ENCODE results near the gene LDB1. TPM values are rescaled to one million over a fixed set of nuclear protein-coding genes. Genes with fewer than 3 reads are reported as not detected.
A peak's percentile ranks its signal among the peaks of the same experiment; 100 is the strongest.

LDB1 gene
- total RNA-seq, 1 experiment from 2014 or later = 15.6 TPM

DNA sequence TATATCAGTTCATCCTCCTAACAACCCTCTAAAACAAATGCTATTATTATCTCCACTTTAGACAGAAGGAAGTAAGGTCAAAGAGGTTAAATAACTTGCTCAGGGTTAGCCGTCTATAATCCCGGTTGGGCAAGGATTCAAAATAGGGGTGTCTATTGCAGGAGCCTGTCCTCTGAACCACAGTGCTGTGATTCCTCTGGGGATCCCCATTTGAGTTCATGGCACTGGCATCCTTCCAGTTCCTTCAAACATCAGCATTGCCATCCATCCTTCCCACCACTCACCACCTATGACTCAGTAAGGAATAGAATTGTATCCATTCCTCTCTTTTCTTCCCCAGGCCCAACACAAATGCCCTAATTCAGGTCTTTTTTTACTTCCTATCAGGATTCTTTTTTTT is 29.4 kb downstream of the LDB1 start:
- DNase-seq = no peak
- no peak overlapping the region for H3K4me3 ChIP-seq

GRCh38 chr10:102086196-102086595 is 34.0 kb downstream of the LDB1 start:
- no peaks in the 10 kb centered on the region for H3K36me3 ChIP-seq
- DNase-seq = no peak
- H3K27me3 ChIP-seq = no peaks in the 10 kb centered on the region
- H3K4me3 ChIP-seq = no peak overlapping the region
- no peaks in the 10 kb centered on the region for H3K9me3 ChIP-seq

More for the DNA sequence above, 29.4 kb downstream of the LDB1 start:
- Histone ChIP-seq H3K36me3 (no peaks in the 10 kb centered on the region), H3K27me3 (no peaks in the 10 kb centered on the region), H3K9me3 (no peaks in the 10 kb centered on the region)

- no peak overlapping the region for H3K4me3 ChIP-seq
- DNase-seq = no peak
- H3K27me3 ChIP-seq = no peaks in the 10 kb centered on the region
- no peaks in the 10 kb centered on the region for H3K9me3 ChIP-seq
- no peaks in the 10 kb centered on the region for H3K36me3 ChIP-seq
Measured at GRCh38 chr10:102085336-102085735, 34.8 kb downstream of the LDB1 start.

DNA sequence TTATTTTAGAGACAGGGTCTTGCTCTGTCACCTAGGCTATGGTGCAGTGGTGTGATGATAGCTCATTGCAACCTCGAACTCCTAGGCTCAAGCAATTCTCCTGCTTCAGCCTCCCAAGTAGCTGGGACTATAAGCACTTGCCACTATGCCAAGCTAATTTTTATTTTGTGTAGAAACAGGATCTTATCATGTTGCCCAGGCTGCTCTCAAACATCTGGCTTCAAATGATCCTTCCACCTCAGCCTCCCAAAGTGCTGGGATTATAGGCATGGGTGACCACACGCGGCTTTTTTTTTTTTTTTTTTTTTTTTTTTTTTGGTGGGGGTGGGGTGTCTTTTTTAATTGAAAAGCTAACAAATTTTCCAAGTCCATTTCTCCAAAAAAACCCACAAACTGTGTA is 36.6 kb downstream of the LDB1 start:
- Histone ChIP-seq H3K9me3 (no peaks in the 10 kb centered on the region), H3K36me3 (no peaks in the 10 kb centered on the region), H3K4me3 (no peak overlapping the region), H3K27me3 (no peaks in the 10 kb centered on the region)
- no peak for DNase-seq

GRCh38 chr10:102072673-102073527 is 47.3 kb downstream of the LDB1 start:
- peak; percentile 67 for DNase-seq

DNA sequence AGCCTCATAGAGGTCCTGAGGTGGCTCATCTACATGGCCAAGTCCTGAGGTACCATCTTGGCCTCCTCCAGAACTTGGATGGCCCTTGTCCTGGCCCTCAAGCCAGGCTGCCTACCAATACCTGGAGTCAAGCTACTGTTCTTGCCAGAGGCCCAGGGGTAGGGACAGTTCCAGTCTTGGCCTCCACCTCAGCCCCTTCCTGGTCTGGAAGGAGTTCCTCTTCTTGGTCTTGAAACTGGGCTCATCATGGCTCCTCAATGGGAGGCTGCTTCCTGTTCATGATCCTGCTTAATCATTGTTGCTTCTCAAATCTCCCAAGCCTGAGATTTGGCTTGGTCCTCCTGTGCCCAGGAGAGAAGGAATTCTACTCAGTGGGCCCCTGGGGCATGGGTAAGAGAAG is 51.1 kb downstream of the LDB1 start:
- no peaks in the 10 kb centered on the region for H3K9me3 ChIP-seq
- no peak overlapping the region for H3K4me3 ChIP-seq
- H3K36me3 ChIP-seq = peaks cover 12% of the 10 kb centered on the region
- no peaks in the 10 kb centered on the region for H3K27me3 ChIP-seq
- DNase-seq = no peak

More at GRCh38 chr10:102072673-102073527, 47.3 kb downstream of the LDB1 start:
- Histone ChIP-seq H3K9me3 (no peaks in the 10 kb centered on the region), H3K36me3 (peaks cover 6% of the 10 kb centered on the region), H3K4me3 (no peak overlapping the region), H3K27me3 (no peaks in the 10 kb centered on the region; the same call in 1 of the 2 replicates)

DNA sequence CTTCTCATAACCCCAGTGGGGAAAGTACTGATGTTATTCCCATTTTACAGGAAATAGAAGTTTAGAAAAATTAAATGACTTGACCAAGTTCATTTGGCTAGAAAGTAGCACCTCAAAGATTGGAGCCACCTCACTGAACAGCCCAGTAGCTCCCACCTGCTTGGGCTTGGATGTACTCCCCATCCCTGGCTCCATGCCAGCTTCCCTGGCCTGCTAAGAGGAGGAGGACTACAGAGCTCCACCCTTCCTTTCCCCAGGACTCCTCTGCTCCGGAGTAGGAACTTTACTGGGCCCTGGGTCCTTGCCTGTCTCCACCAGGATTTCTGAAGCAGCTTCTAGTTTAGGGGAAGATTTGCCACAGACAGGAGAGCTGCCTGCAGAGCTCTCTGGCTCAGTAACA is 52.0 kb downstream of the LDB1 start:
- Histone ChIP-seq H3K36me3 (peaks cover 12% of the 10 kb centered on the region), H3K9me3 (no peaks in the 10 kb centered on the region), H3K4me3 (no peak overlapping the region), H3K27me3 (no peaks in the 10 kb centered on the region)
- peak; percentile 13 for DNase-seq

DNA sequence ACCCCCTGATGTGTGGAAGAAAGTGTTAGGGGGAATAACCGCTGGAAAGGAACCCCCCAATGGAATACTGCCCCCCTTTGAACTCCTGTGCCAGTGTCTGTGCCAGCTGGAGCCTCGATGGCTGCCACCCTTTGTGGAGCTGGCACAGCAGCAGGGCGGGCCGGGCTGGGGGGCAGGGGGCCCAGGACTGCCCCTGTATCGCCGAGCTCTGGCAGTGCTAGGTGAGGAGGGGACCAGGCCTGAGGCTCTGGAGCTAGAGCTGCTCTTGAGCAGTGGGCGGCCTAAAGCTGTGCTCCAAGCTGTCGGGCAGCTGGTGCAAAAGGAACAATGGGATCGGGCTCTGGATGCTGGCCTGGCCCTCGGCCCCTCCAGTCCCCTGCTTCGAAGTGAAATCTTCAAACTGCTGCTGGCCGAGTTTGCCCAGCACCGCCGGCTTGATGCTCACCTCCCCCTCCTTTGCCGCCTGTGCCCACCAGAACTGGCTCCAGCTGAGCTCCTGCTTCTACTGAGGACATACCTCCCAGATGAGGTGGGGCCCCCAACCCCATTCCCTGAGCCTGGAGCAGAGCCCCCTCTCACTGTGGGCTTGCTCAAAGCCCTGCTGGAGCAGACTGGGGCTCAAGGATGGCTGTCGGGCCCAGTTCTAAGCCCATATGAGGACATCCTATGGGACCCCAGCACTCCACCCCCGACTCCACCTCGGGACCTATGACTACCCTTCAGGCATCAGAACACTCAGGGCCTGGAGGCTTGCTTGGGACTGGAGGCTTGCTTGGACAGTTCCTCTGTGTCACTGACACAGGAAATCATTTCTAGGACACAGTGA is 52.9 kb downstream of the LDB1 start:
- peaks cover 12% of the 10 kb centered on the region for H3K36me3 ChIP-seq
- no peaks in the 10 kb centered on the region for H3K27me3 ChIP-seq
- DNase-seq = no peak
- H3K9me3 ChIP-seq = no peaks in the 10 kb centered on the region
- no peak overlapping the region for H3K4me3 ChIP-seq

GRCh38 chr10:102066399-102067088 is 53.6 kb downstream of the LDB1 start:
- Histone ChIP-seq H3K4me3 (peak overlapping the region; percentile 71), H3K9me3 (no peaks in the 10 kb centered on the region), H3K36me3 (peaks cover 12% of the 10 kb centered on the region), H3K27me3 (no peaks in the 10 kb centered on the region)
- DNase-seq = no peak

GRCh38 chr10:102065561-102066398 is 54.4 kb downstream of the LDB1 start:
- peak; percentile 46 for DNase-seq
- no peaks in the 10 kb centered on the region for H3K27me3 ChIP-seq
- peak overlapping the region; percentile 71 for H3K4me3 ChIP-seq
- H3K9me3 ChIP-seq = no peaks in the 10 kb centered on the region
- H3K36me3 ChIP-seq = peaks cover 12% of the 10 kb centered on the region

GRCh38 chr10:102064868-102065560 is 55.2 kb downstream of the LDB1 start, which contains the start of gene HPS6:
Gene HPS6, plus strand, starts transcription at chr10:102065349. Its CDS starts 126 bp downstream, at chr10:102065475.
- peak within 1 kb of the TSS; percentile 71 for H3K4me3 ChIP-seq
- H3K27me3 ChIP-seq = no peaks in the 10 kb centered on the region
- peak; percentile 94 for DNase-seq
- H3K9me3 ChIP-seq = no peaks in the 10 kb centered on the region
- H3K36me3 ChIP-seq = peaks cover 12% of the 10 kb centered on the region

DNA sequence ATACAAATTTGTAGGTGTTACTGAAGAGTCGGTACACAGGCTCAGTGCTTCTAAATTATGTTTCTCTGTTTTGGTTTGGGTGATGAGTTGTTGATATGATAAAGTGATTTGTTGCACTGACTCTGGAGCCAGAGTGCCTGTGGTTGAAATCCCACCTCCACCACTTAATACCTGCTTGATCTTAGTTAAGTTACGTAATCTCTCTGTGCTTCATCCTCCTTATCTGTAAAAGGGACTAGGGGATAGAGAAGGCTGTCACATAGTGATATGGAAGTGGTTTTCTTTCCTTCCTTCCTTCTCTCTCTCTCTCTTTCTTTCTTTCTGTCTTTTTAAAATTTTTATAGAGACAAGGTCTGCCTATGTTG is 55.7 kb downstream of the LDB1 start:
- no peaks in the 10 kb centered on the region for H3K9me3 ChIP-seq
- peaks cover 12% of the 10 kb centered on the region for H3K36me3 ChIP-seq
- DNase-seq = no peak
- H3K27me3 ChIP-seq = no peaks in the 10 kb centered on the region
- peak overlapping the region; percentile 71 for H3K4me3 ChIP-seq

GRCh38 chr10:102059987-102060386 is 60.2 kb downstream of the LDB1 start:
- Histone ChIP-seq H3K9me3 (no peaks in the 10 kb centered on the region), H3K4me3 (no peak overlapping the region), H3K27me3 (no peaks in the 10 kb centered on the region), H3K36me3 (0 out of 2 replicates have a peak, but pooled peaks cover 3% of the 10 kb centered on the region)
- no peak for DNase-seq

Data from MG63 (cell line).